Panc1 (cell line): ENCODE results near the gene WSB1. TPM values are rescaled to one million over a fixed set of nuclear protein-coding genes. Genes with fewer than 3 reads are reported as not detected.

Experiments used
- ATAC-seq: fragments of 200-7000 bp; cut with Tn5 transposase; 2 replicates; pipeline ENCODE4 v1.9.1; 2020; ENCODE audit warnings: mild to moderate bottlenecking, moderate library complexity
- BruUV-seq: library from RNA; stranded (reverse); fragments of 400-500 nt; replicated peaks from 2 replicates; lab custom pipeline; 2021; lab: Mats Ljungman, UMichigan
- CTCF ChIA-PET: fragments of 300-600 bp; sonication (Branson Sonifier 250); formaldehyde crosslinking; loops from one replicate; lab custom pipeline; 2022; ENCODE audit warnings: antibody characterized with exemption; lab: Charles Lee
- POLR2A ChIA-PET: fragments of 300-600 bp; sonication (Branson Sonifier 250); formaldehyde crosslinking; loops from one replicate; lab custom pipeline; 2022; ENCODE audit warnings: antibody characterized with exemption; lab: Charles Lee
- DNase-seq: peaks from one replicate; pipeline ENCODE4 v3.0.0-alpha.2; 2010; ENCODE audit warnings: low read depth, low spot score
- H3K27ac ChIP-seq: 2 replicates; pipeline ENCODE4 v1.5.1; 2011; ENCODE audit warnings: mild to moderate bottlenecking, low read length, inconsistent platforms
- H3K27me3 ChIP-seq: fragments of 200-500 bp; sonication (Bioruptor generic); 2 replicates; pipeline ENCODE4 v1.6.0; 2014; ENCODE audit warnings: low read length, inconsistent platforms; ENCODE audit not compliant: control insufficient read depth, insufficient read depth
- H3K36me3 ChIP-seq: fragments of 200-500 bp; sonication (Bioruptor generic); 2 replicates; pipeline ENCODE4 v1.5.1; 2014; ENCODE audit warnings: inconsistent platforms, mild to moderate bottlenecking, low read length, moderate library complexity; ENCODE audit not compliant: control insufficient read depth, insufficient read depth
- H3K4me1 ChIP-seq: 2 replicates; pipeline ENCODE4 v1.5.1; 2011; ENCODE audit warnings: inconsistent platforms, mild to moderate bottlenecking, low read length, moderate library complexity; ENCODE audit not compliant: control insufficient read depth, insufficient read depth
- H3K4me3 ChIP-seq, 2 experiments: 2 replicates each; pipeline ENCODE4 v1.5.1; 2011 to 2012; ENCODE audit warnings: low read depth in 2 of 2, low read length in 2 of 2, mild to moderate bottlenecking in 2 of 2, inconsistent platforms in 1 of 2, moderate library complexity in 1 of 2
- H3K9me3 ChIP-seq: fragments of 200-500 bp; sonication (Bioruptor generic); 2 replicates; pipeline ENCODE4 v1.5.1; 2014; ENCODE audit warnings: low read depth, mild to moderate bottlenecking, inconsistent platforms, low read length, moderate library complexity; ENCODE audit not compliant: control insufficient read depth, insufficient read depth
- CTCF ChIP-seq: fragments of 450-650 bp; IDR thresholded peaks from 2 replicates; pipeline ENCODE4 v1.5.1; 2017; ENCODE audit warnings: mild to moderate bottlenecking
- POLR2AphosphoS5 ChIP-seq: IDR thresholded peaks from 2 replicates; pipeline ENCODE4 v1.6.1; 2012; ENCODE audit warnings: mild to moderate bottlenecking, low read depth, low read length, moderate library complexity
- REST ChIP-seq, 2 experiments: IDR thresholded peaks; 2 replicates each; pipeline ENCODE4 v1.6.1; 2011 to 2012; ENCODE audit warnings: low read depth in 2 of 2, control low read depth in 1 of 2, low read length in 1 of 2, mild to moderate bottlenecking in 1 of 2, moderate library complexity in 1 of 2; ENCODE audit not compliant: insufficient read depth in 1 of 2
- SIN3A ChIP-seq: IDR thresholded peaks from 2 replicates; pipeline ENCODE4 v1.6.1; 2012; ENCODE audit warnings: low read depth, mild to moderate bottlenecking, low read length, moderate library complexity, borderline replicate concordance; ENCODE audit not compliant: insufficient read depth
- TCF7L2 ChIP-seq: IDR thresholded peaks from 2 replicates; pipeline ENCODE4 v1.6.1; 2011; ENCODE audit warnings: mild to moderate bottlenecking, low read depth, low read length, inconsistent platforms
- in situ Hi-C: cut with HindIII; loops from 2 replicates; pipeline ENCODE4 v1.10.0; 2016; ENCODE audit warnings: low sequenced_read_pairs, low pct_unique_long_range_greater_than_20kb
- intact Hi-C: fragments of 100-400 bp; cut with micrococcal nuclease; formaldehyde crosslinking; loops from one replicate; pipeline ENCODE4 v1.10.0; 2022; ENCODE audit not compliant: unreplicated experiment
- total RNA-seq: library from RNA; stranded (reverse); gene quantifications from one replicate; pipeline ENCODE4 v1.2.1, GENCODE V29; 2021; ENCODE audit not compliant: unreplicated experiment

Gene WSB1
- total RNA-seq, 1 experiment from 2014 or later = 114 TPM

- BruUV-seq = no TSS peak
- intact Hi-C loops = no loop called here
- ATAC-seq = no peak
- Histone ChIP-seq H3K4me1 (no peaks in the 10 kb centered on the region), H3K27ac (no peak overlapping the region), H3K9me3 (no peaks in the 10 kb centered on the region), H3K27me3 (no peaks in the 10 kb centered on the region), H3K4me3 (no peak overlapping the region), H3K36me3 (no peaks in the 10 kb centered on the region)
- TF ChIP-seq TCF7L2 (no peak), REST (IDR thresholded peaks at IDR 0.05; ENCODE audit: insufficient read depth in 1 of 2, low read depth in 2 of 2, low read length in 1 of 2) (no peak), CTCF (no peak), POLR2AphosphoS5 (no peak), SIN3A (no peak)
- ChIA-PET POLR2A (no interaction called here), CTCF (no interaction called here)
- in situ Hi-C loops = no loop called here
- DNase-seq = no peak
These were observed 24.7 kb upstream of the WSB1 start for GRCh38 chr17:27269201-27269600.

- H3K36me3 ChIP-seq = no peaks in the 10 kb centered on the region
- DNase-seq (no peak), ATAC-seq (no peak)
- BruUV-seq = no TSS peak
- ChIA-PET POLR2A (no interaction called here), CTCF (no interaction called here)
- H3K4me3 ChIP-seq = no peak overlapping the region
- H3K4me1 ChIP-seq = no peaks in the 10 kb centered on the region
- intact Hi-C loops (no loop called here), in situ Hi-C loops (no loop called here)
- H3K9me3 ChIP-seq = no peaks in the 10 kb centered on the region
- TF ChIP-seq POLR2AphosphoS5 = no peak
- no peak for TF ChIP-seq REST (IDR thresholded peaks at IDR 0.05; ENCODE audit: insufficient read depth in 1 of 2, low read depth in 2 of 2, low read length in 1 of 2)
- no peak for TF ChIP-seq CTCF
- H3K27ac ChIP-seq = no peak overlapping the region
- no peaks in the 10 kb centered on the region for H3K27me3 ChIP-seq
These were observed 23.9 kb upstream of the WSB1 start for GRCh38 chr17:27269974-27270373.
